Superior temporal gyrus (tissue), 1 donor: Measurements from ENCODE around the gene TMEM151A.
"Not testable (repeated sequence)": the region's sequence is repeated elsewhere in the genome, so short reads cannot be mapped to it uniquely, and the experiment has no call there.

ENCODE experiments used
- DNase-seq: peaks from one replicate; pipeline ENCODE4 v3.0.0-alpha.2; 2016; ENCODE audit errors: extremely low spot score

Gene TMEM151A

DNA sequence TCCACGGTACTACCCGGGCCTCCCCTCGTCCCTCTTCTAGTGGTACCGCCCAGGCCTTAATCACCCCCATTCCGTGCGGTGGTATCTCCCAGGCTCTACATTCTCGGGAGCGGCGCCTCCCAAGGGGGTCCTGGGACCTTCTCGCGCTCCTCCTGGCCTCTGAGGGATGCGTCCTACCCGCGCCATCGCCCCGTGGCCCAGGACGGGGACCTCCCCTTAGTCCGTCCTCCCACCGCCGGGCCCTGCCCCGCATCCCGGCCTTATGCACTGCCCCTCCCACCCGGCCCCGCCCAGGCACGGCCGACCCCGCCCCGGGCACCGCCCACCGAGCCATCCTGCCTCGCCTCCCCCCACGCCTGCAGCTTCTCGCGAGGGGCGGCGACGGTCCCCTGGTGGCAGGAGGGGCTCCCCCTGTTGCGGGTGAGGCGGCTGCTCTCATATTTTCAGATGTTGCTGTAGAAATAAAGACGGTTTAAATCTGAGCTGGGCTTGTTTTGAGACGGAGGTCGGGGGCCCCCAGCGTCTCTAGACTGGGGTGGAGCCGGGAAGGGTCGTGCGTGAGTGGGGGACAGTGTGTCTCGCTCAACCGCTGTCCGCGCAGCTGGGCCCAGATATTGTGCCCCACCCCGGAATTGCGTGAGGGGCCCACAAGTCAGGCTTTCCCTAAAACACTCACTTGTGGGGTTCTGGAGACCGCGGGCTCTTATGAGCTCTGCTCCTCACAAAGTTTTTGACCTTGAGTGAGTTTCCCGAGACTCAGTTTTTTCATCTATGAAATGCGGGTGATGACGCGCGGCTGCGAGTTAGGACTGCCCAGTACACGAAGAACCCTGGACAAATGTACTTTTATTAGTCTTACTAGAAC, 24.1 kb upstream of the TMEM151A start:
- DNase-seq = peak; percentile 82

DNA sequence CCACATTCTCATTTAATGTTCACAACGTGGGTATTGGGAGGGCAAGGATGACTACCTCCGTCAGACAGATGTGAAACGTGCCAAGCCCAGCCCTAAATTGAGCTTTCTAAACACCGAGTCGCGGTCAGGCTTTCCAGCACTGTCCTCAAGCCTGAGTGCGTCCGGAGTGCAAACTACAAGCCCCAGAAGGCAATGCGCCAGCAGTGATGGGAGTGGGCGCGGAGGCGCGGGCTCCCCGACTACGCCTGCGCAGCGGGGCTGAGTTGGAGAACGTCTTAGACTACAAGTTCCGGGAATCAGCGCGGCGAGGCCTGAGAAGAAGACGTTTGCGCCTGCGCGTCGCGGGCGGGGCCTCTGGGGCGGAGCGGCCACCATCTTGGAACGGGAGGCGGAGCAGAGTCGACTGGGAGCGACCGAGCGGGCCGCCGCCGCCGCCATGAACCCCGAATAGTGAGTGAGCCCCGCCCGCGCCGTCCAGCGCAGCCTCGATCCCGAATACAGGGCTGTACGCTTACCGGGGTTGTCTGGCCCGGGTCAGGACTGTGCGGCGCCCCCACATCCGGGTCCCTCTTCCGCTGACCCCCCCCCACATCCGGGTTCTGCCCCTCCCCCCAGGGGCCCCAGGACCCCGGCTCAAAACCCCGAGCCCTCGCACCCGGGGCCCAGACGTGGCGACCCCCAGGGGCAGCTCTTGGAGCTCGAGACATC, 23.3 kb upstream of the TMEM151A start, which contains the start of gene RAB1B:
Gene RAB1B (plus strand): TSS at position 396 of the 708 bp plus-strand sequence. CDS start 41 bp downstream, at position 437.
- DNase-seq = peak; percentile 100

DNA sequence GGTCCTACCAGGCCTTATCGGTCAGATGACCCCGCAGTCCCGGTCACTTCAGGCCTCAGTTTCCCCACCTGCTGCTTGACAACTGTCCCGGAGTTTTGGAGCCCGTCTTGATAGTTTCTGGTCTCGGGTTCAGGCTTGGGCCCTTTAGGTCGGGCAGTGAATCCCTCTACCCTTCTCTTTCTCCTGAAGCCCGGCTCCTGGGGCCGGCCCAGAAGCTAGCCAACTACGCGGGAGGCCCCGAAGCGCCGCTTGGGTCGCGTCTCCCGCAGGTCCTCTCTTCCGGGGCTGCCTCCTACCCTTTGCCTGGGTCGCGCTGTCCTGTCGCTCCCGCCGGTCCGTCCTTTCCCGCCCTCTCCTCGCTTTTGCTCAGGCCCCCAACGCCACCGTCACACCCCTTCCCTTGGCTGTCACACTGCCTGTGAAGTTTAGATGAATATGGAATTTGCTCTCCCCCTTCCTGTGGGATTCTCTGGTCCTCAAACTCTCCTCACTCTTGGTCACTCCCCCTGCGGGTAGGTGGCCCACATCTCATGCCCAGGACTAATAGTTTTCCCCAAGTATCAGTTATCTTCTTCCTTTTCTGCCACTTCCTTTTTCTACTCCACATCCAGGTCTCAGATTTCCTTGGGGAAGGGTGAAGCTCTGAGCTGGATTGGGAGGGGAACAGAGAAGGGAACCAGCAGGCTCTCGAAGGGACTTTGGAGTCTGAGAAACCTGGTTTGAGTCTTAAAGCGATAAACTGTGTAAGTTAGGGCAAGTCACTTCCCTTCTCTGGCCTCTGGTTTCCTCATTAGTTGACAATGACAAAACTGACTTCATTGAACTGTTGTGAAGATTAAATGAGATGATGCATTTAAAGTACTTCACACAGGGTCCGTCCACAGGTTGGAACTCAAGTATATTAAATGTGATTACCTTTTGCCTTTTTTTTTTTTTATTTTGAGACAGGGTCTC, 22.5 kb upstream of the TMEM151A start:
- no peak for DNase-seq

DNA sequence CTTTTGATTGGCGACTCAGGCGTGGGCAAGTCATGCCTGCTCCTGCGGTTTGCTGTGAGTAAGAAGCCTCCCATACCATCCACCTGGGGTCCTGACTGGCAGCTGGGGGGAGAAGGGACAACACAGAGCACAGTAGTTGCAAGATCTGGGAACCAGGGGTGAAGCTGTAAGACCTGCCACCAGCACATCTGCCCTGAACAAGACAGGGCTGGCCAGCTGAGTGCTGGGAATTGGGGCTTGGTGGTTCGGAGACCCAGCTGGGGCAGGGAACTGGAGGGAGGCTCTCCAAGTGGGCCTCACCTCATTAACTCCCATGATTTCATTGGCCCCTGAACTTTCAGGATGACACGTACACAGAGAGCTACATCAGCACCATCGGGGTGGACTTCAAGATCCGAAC, 19.9 kb upstream of the TMEM151A start:
- DNase-seq = no peak

DNA sequence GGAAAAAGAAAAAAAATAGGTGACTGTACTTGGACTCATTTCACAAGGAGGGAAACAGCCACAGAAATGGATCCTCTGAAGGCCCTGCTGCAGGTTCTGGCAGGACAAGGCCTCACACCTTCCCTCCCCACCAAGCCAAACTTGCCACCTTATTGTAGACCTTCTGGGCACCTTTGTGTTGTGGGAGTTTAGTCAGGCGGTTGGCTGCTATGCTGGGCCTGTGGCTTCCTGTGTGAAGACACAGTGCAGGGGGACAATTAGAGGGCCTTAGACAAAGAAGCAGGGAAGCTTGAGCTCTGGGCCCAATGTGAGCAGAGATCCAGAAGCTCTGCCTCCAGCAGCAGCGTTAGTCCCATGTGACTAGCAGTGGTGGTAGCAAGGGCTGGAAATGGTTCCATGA, 19.1 kb upstream of the TMEM151A start:
- no peak for DNase-seq

DNA sequence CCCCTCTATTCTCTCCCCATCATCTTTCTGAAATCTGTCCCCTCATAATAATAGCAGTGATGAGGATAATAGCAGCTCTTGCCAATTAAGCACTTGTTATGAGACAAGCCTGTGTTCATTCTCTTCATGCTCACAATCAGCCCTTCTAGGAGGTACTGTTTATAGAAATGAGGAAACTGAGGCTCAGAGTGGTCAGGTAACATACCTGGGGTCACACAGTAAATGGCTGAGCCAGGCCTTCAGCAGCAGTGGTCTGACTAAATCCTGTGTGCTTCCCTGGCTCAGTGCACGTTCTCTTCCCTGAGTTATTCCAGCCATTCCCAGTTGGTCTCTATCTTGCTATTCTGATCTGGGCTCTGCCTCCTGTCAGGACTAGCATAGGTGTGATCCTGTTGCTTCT, 17.5 kb upstream of the TMEM151A start:
- DNase-seq = no peak

DNA sequence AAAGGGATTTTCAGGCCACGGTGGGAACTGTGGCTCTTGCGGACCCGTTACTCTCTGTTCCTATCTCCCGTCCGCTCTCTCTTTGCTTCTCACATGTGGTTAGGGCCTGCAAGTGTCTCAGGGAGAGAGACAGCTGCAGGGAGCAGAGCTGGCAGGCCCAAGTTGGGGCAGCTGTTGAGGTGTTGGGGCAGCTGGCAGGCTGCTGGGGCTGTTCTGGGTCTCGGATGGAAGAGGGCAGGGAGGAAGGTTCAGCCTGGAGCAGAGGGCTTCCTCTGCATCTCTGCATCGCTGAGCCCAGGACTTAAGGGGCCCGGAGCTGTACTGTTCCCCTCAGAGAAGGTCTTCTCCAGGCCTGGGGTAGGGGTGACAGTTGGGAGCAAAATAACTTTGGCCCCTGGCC, 16.3 kb upstream of the TMEM151A start:
- no peak for DNase-seq

DNA sequence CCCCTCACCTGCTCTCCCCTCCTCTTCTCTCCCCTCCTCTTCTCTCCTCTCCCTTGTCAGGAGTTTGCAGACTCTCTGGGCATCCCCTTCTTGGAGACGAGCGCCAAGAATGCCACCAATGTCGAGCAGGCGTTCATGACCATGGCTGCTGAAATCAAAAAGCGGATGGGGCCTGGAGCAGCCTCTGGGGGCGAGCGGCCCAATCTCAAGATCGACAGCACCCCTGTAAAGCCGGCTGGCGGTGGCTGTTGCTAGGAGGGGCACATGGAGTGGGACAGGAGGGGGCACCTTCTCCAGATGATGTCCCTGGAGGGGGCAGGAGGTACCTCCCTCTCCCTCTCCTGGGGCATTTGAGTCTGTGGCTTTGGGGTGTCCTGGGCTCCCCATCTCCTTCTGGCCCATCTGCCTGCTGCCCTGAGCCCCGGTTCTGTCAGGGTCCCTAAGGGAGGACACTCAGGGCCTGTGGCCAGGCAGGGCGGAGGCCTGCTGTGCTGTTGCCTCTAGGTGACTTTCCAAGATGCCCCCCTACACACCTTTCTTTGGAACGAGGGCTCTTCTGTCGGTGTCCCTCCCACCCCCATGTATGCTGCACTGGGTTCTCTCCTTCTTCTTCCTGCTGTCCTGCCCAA, 15.6 kb upstream of the TMEM151A start:
- DNase-seq = no peak

DNA sequence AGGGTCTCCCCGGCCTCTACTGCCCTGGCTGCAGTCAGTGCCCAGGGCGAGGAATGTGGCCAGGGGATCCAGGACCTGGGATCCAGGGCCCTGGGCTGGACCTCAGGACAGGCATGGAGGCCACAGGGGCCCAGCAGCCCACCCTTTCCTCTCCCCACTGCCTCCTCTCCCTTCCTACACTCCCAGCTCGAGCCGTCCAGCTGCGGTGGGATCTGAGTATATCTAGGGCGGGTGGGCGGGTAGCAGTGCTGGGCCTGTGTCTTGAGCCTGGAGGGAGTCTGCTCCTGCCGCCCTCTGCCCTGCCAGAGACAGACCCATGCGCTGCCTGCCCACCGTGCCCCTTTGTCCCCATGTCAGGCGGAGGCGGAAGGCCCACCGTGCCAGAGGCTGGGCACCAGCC, 15.1 kb upstream of the TMEM151A start:
- DNase-seq = not testable (repeated sequence)

DNA sequence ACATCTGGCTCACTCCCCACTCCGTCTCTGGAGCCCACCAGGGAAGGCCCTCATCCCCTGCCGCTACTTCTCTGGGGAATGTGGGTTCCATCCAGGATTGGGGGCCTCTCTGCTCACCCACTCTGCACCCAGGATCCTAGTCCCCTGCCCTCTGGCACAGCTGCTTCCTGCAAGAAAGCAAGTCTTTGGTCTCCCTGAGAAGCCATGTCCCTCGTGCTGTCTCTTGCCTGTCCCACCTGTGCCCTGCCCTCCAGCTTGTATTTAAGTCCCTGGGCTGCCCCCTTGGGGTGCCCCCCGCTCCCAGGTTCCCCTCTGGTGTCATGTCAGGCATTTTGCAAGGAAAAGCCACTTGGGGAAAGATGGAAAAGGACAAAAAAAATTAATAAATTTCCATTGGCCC, 14.6 kb upstream of the TMEM151A start:
- DNase-seq = not testable (repeated sequence)

DNA sequence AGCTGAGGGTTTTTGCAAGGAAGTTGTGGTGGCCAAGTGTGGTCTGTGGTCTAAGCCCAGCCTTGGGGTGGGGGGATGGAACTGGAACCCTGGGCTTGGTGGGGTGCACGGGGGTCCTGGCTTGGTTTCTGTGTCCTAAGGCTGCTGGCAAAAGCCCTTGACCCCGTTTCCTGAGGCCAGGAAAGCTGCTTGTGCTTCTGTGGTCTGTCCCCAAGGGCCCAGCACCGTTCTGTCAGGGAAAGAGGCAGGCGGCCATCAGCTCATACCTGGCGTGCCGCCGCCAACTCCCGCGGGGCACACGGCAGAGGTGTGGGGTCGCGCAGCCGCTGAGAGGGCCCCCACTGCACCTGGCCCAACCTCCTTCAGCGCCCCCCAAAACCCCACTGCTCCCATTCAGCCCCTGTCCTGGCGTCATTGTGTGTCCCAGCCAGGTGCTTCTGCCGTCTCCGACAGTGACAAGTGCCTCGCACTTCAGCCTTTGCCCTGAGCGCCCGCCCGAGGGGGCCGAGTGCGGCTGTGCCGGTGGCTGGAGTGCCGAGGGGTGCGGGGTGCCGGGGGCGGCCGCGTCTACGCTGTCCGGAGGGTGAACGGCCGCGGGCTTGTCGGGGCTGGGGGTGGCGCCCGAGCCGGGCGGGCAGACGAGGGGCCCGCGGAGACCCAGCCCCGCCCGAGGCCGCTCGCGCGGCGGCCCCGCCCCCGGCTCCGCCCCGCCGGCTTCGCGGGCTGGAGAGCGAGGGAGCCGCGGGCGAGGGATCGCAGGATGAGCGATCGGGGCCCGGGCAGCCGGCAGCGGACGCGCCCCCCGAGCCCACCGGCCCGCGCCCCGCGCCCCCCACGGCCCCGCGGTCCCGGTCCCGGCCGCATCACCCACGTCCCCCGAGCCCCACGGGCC, 14.0 kb upstream of the TMEM151A start, which contains the start of gene CNIH2:
Gene CNIH2 (plus strand): TSS at position 705 of the 892 bp plus-strand sequence. CDS start 282 bp downstream, outside the sequence.
- DNase-seq = no peak

DNA sequence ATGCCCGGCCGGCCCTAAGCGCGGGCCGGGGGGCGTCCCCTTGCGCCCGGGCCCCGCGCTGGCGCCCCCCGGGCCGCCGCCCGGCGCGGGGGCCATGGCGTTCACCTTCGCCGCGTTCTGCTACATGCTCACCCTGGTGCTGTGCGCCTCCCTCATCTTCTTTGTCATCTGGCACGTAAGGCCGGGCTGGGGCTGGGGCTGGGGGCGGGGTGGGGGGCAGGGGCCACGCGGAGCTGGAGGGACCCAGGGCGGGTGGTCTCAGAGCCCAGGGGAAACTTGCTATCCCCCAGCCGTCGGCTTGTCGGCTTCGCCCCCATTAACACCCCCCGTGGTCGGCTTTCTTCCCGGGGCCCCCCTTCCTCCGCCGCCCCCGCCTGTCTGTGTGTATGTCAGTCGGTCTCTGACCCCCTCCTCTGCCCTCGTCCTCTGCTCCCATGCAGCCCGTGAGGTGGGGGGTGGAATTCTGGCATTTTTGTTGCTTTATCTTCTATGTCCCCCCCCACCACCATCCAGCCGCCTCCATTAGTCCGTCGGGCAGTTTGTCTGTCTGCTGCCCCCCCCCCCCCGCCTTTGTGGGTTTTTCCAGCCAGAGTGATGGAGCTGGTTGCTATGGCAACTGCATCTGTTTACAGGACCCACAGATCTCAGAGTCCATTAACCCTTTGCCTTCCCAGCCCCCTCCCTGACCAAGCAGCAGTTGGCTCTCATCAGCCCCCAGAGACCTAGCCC, 13.2 kb upstream of the TMEM151A start:
- no peak for DNase-seq

DNA sequence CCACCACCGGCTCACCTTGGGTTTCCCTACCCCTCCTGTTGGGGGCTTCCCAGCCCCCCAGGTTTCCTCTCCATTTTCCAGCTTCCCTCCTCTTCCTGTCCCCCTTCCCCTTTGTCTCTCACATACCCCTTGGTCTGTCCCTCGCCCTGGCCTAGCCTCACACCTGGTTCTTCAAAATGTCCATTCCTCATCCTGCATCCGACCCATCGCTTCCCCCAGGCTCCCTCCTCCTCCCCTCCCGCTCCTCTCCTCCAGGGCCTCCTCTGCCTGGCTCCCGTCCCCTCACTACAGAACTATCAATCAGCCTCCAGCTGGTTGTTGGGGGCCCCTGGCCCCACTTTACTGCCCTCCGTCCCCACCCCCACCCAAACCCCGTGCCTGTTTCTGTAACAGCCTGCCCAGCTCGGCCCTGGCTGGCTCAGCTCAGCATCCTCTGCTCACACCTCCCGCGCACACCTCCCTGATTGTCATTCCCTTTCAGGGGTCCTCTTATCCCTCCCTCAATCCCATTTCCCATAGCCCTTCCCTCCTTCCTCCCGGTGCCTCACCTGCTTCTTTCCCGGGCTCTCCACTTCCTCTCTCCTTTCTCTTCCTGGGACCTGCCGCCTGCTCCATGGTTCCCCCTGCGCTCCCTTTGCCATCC, 12.5 kb upstream of the TMEM151A start:
- DNase-seq = no peak

DNA sequence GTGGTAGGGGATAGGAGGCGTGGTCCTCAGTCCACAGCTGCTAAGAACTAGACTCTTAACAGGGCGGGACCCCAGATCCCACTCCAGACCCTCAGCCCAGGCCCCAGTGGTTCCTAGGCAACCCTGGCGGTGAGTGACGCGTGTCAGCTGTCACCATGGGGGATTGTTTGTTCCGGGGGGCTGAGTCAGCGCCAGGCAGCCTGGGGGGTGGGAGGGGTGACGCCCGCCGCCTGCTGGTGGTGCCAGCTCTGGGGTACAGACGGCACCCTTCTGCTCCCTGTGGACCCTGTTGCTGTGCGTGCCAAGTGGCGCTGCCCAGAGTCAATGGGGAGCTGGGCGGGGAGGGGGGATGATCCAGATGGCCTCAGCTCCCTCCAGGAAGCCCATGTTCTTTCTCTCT, 11.3 kb upstream of the TMEM151A start:
- no peak for DNase-seq

DNA sequence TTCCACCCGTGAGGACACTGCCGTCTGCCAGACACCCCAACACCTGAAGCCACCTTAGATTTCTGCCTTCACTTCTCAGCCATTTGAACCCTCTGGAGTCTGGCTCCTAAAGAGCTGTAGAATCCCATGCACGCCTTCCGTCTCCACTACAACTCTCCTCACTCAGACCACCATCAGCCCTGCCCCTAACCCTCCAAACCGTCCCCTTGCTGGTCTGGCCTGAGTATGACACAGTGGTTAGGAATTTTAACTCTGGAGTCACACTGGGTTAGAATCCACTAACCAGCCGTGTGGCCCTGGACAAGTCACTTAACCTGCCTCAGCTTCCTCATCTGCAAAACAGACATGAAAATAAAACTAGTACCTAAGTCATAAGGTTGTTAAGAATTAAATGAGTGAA, 10.7 kb upstream of the TMEM151A start:
- DNase-seq = no peak

DNA sequence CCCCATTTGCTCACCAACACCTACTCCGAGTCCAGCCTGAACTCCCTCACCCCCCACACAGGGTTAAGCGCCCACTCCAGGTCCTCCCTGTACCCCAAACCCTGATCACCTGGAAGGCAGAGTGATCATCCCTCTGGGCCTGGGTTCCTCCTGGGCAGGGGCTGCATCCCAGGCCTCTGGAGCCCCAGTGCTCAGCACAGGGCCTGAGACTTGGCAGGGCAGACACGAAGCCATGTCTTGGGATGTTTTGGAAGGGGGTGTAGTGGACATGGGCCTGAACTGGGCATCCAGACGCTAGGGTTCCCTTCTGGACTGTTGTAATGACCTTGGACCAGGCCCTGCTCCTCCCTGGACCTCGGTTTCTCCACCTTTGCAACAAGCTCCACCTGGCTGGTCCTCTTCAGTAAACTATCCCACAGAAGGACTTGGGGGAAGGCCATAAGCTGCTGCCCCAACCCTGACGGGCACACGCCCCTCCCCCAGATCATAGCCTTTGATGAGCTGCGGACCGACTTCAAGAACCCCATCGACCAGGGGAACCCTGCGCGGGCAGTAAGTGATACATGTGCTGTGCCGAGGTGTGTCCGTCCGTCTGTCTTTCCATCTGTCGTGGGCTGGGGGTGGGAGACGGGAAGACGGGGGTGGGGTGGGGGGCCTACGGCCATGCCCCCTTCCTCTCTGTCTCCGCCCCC, 9.8 kb upstream of the TMEM151A start:
- no peak for DNase-seq

DNA sequence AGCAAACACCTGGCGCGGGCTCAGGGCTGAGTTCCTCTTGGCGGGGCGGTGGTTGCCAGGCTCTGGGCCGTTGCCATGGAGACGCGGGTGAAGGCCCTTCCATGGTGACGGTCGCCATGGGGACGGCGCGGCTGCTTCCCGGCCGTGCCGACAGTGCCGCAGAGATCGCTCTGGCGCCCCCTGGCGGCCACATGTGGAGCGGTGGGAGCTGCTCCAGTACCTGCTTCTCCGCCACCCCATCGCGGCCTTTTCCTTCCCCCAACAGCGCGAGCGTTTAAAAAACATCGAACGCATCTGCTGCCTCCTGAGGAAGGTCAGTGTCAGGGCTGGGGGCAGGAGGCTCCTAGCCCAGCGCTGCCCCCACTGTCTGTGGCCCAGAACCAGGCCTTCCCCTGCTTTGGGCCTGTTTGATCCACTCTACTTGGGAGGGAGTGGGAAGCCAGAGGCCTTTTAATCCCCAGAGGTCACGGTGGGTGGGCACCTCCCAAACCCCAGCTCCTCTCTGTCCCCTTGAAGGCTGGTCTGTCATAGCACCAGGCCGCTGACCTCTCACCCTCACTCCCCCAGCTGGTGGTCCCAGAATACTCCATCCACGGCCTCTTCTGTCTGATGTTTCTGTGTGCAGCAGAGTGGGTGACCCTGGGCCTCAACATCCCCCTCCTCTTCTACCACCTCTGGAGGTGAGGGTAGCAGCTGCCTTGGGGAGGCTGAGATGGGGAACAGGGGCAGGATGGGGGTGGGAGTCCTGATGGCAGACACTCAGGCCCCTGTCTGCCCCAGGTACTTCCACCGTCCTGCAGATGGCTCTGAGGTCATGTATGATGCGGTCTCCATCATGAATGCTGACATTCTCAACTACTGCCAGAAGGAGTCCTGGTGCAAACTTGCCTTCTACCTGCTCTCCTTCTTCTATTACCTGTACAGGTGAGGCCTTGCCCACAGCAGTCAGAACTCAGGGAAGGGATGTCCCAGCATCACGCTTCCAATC, 8.9 kb upstream of the TMEM151A start:
- DNase-seq = peak; percentile 98
